GM12878 (cell line): ENCODE data around the gene H6PD. TPM values are rescaled to one million over a fixed set of nuclear protein-coding genes. Genes with fewer than 3 reads are reported as not detected.

Source experiments
- ATAC-seq: fragments of 200-7000 bp; cut with Tn5 transposase; 3 replicates; pipeline ENCODE4 v1.9.1; 2020; ENCODE audit warnings: mild to moderate bottlenecking, moderate library complexity
- BruUV-seq: library from RNA; stranded (reverse); fragments of 400-500 nt; replicated peaks from 2 replicates; lab custom pipeline; 2021; lab: Mats Ljungman, UMichigan
- CTCF ChIA-PET: fragments of 300-600 bp; sonication (Branson Sonifier 250); formaldehyde crosslinking; extraction: SDS; loops from one replicate; lab custom pipeline; 2021; ENCODE audit warnings: inconsistent platforms; lab: Yijun Ruan, JAX
- POLR2A ChIA-PET: fragments of 350-600 bp; formaldehyde crosslinking; extraction: SDS; loops from one replicate; lab custom pipeline; 2021; ENCODE audit warnings: inconsistent platforms; lab: Charles Lee
- RAD21 ChIA-PET: fragments of 300-600 bp; sonication (Branson Sonifier 250); formaldehyde crosslinking; loops from one replicate; lab custom pipeline; 2023; ENCODE audit warnings: antibody characterized with exemption; ENCODE audit not compliant: unreplicated experiment; lab: Charles Lee
- SMC1A ChIA-PET: fragments of 300-600 bp; sonication (Branson Sonifier 250); formaldehyde crosslinking; loops from one replicate; lab custom pipeline; 2023; ENCODE audit not compliant: unreplicated experiment, uncharacterized antibody; lab: Charles Lee
- DNase-seq: peaks from one replicate; pipeline ENCODE4 v3.0.0-alpha.2; 2011; ENCODE audit warnings: low read depth, low spot score
- FAIRE-seq: peaks from 3 replicates; lab custom pipeline; 2011; peaks lifted over from hg19 to GRCh38; lab: Jason Lieb, UNC
- H2AFZ ChIP-seq: 2 replicates; pipeline ENCODE4 v1.6.0; 2011; ENCODE audit warnings: low read depth, low read length, control low read depth; ENCODE audit not compliant: control insufficient read depth
- H3K27ac ChIP-seq: 2 replicates; pipeline ENCODE4 v1.5.1; 2011; ENCODE audit warnings: control low read depth; ENCODE audit not compliant: control insufficient read depth, insufficient read depth
- H3K27me3 ChIP-seq, 2 experiments: replicated peaks in 1 of 2; 2 replicates each; pipeline versions ENCODE4 v1.6.0 to v1.6.1; 2011; ENCODE audit warnings: low read length in 1 of 2; ENCODE audit not compliant: control insufficient read depth in 2 of 2, insufficient read depth in 2 of 2
- H3K36me3 ChIP-seq, 2 experiments: 2 replicates each; pipeline ENCODE4 v1.5.1; 2011; ENCODE audit warnings: low read length in 1 of 2; ENCODE audit not compliant: control insufficient read depth in 2 of 2, insufficient read depth in 2 of 2
- H3K4me1 ChIP-seq: 2 replicates; pipeline ENCODE4 v1.6.1; 2011; ENCODE audit warnings: mild to moderate bottlenecking, low read length, moderate library complexity, mixed read lengths; ENCODE audit not compliant: control insufficient read depth, insufficient read depth
- H3K4me2 ChIP-seq: 2 replicates; pipeline ENCODE4 v1.6.0; 2011; ENCODE audit warnings: control low read depth; ENCODE audit not compliant: control insufficient read depth, insufficient read depth
- H3K4me3 ChIP-seq: fragments of 200-600 bp; sonication (generic); 2 replicates; pipeline ENCODE4 v1.5.1; 2016
- H3K79me2 ChIP-seq: 2 replicates; pipeline ENCODE4 v1.6.0; 2011; ENCODE audit warnings: low read length; ENCODE audit not compliant: control insufficient read depth, insufficient read depth
- H3K9ac ChIP-seq: 2 replicates; pipeline ENCODE4 v1.8.0; 2011; ENCODE audit warnings: low read length, control low read depth, mixed read lengths; ENCODE audit not compliant: control insufficient read depth, insufficient read depth
- H3K9me3 ChIP-seq: replicated peaks from 3 replicates; pipeline ENCODE4 v1.5.1; 2011; ENCODE audit warnings: mild to moderate bottlenecking, low read length; ENCODE audit not compliant: control insufficient read depth, insufficient read depth
- H4K20me1 ChIP-seq: 2 replicates; pipeline ENCODE4 v1.6.0; 2011; ENCODE audit not compliant: control insufficient read depth, insufficient read depth
- BMI1 ChIP-seq: fragments of 450-650 bp; IDR thresholded peaks from 2 replicates; pipeline ENCODE4 v1.6.1; 2016; ENCODE audit warnings: mild to moderate bottlenecking, moderate library complexity, borderline replicate concordance
- CBFB ChIP-seq: IDR thresholded peaks from 2 replicates; pipeline ENCODE4 v1.6.1; 2016; ENCODE audit warnings: antibody characterized with exemption, low read depth
- DPF2 ChIP-seq: fragments of 450-650 bp; IDR thresholded peaks from 2 replicates; pipeline ENCODE4 v1.6.1; 2017; ENCODE audit warnings: mild to moderate bottlenecking
- EED ChIP-seq: sonication (generic); IDR thresholded peaks from 2 replicates; pipeline ENCODE4 v1.6.1; 2016; ENCODE audit warnings: antibody characterized with exemption, low read depth
- FOXK2 ChIP-seq: fragments of 450-650 bp; IDR thresholded peaks from 2 replicates; pipeline ENCODE4 v1.6.1; 2017; ENCODE audit warnings: mild to moderate bottlenecking, moderate library complexity
- HDAC2 ChIP-seq: fragments of 200-600 bp; sonication (generic); IDR thresholded peaks from 2 replicates; pipeline ENCODE4 v1.6.1; 2017
- IKZF2 ChIP-seq, 2 experiments: fragments of 450-650 bp; IDR thresholded peaks; 2 replicates each; pipeline ENCODE4 v1.6.1; 2017; ENCODE audit warnings: mild to moderate bottlenecking in 2 of 2, moderate library complexity in 2 of 2
- MEF2B ChIP-seq: fragments of 450-650 bp; IDR thresholded peaks from 2 replicates; pipeline ENCODE4 v1.6.1; 2018; ENCODE audit warnings: mild to moderate bottlenecking, moderate library complexity; ENCODE audit not compliant: partially characterized antibody, poor library complexity, severe bottlenecking
- PAX5 ChIP-seq: IDR thresholded peaks from 2 replicates; pipeline ENCODE4 v1.6.1; 2011; ENCODE audit warnings: low read depth, low read length, borderline replicate concordance
- POLR2AphosphoS5 ChIP-seq: IDR thresholded peaks from 2 replicates; pipeline ENCODE4 v1.6.1; 2011; ENCODE audit warnings: mild to moderate bottlenecking, low read length, inconsistent platforms
- RAD21 ChIP-seq: IDR thresholded peaks from 2 replicates; pipeline ENCODE4 v1.6.1; 2011; ENCODE audit warnings: mild to moderate bottlenecking, low read depth, low read length, moderate library complexity; ENCODE audit not compliant: insufficient read depth
- RELB ChIP-seq: fragments of 450-650 bp; IDR thresholded peaks from 2 replicates; pipeline ENCODE4 v1.6.1; 2017; ENCODE audit warnings: low read depth, mild to moderate bottlenecking, moderate library complexity
- RFX5 ChIP-seq: IDR thresholded peaks from 2 replicates; pipeline ENCODE4 v1.6.1; 2011; ENCODE audit warnings: low read depth, low read length, improper control_type of control experiment
- SMARCA5 ChIP-seq: fragments of 450-650 bp; IDR thresholded peaks from 2 replicates; pipeline ENCODE4 v1.6.1; 2017; ENCODE audit warnings: mild to moderate bottlenecking
- TAF1 ChIP-seq: IDR thresholded peaks from 2 replicates; pipeline ENCODE4 v1.6.1; 2011; ENCODE audit warnings: mild to moderate bottlenecking, low read depth, low read length, borderline replicate concordance
- WRNIP1 ChIP-seq: IDR thresholded peaks from 2 replicates; pipeline ENCODE4 v1.6.1; 2011; ENCODE audit warnings: low read depth, low read length, improper control_type of control experiment, borderline replicate concordance
- ZZZ3 ChIP-seq: IDR thresholded peaks from 2 replicates; pipeline ENCODE4 v1.6.1; 2011; ENCODE audit warnings: low read depth; ENCODE audit not compliant: control insufficient read depth, insufficient read length
- WGBS: methylation state at CpG from one replicate; pipeline ENCODE4 v1.1.6; 2016; ENCODE audit warnings: low lambda C conversion rate; ENCODE audit not compliant: insufficient replicate concordance, insufficient coverage; ENCODE audit errors: missing lambda C conversion rate; 5-methylcytosine and 5-hydroxymethylcytosine counted together
- in situ Hi-C: fragments of 300-500 bp; cut with MboI; formaldehyde crosslinking; loops from 9 replicates; pipeline ENCODE4 v1.14.3; 2018; ENCODE audit warnings: mixed read lengths
- intact Hi-C: fragments of 100-400 bp; cut with micrococcal nuclease; formaldehyde crosslinking; loops from one replicate; pipeline ENCODE4 v1.14.2; 2022; ENCODE audit not compliant: unreplicated experiment
- polyA plus RNA-seq, 11 experiments: library from polyadenylated mRNA; depleted of rRNA in 4 of 11; unstranded in 6 of 11; stranded (reverse) in 5 of 11; fragments of >200 nt; fragmentation: Nextera tagmentation in 4 of 11; fragmentation: Illumina TruSeq in 1 of 11; extraction: Ambion mirVana in 4 of 11; extraction: Trizol in 1 of 11; gene quantifications; 1 replicate in 1 of 11; 2 replicates in 10 of 11; pipeline versions ENCODE4 v1.2.1 to v1.2.3, GENCODE V29; 2011 to 2016; ENCODE audit warnings: inconsistent platforms in 2 of 11, missing spikeins in 2 of 11, low read depth in 1 of 11
- total RNA-seq, 4 experiments: library from RNA; depleted of rRNA in 3 of 4; stranded (reverse); fragments of >200 nt in 3 of 4; fragmentation: Illumina TruSeq in 1 of 4; extraction: Trizol in 1 of 4; gene quantifications; 2 replicates each; pipeline versions ENCODE4 v1.2.1 to v1.2.3, GENCODE V29; 2013 to 2021

Gene H6PD
- total and polyA plus RNA-seq, 10 of the 15 experiments (the other 5 are each of a cell fraction or from before 2014, with no cell fraction given) = 1.2 to 20.7 (median 7.7) TPM

GRCh38 chr1:9233942-9234222, 692 bp upstream of the H6PD start:
- H3K36me3 ChIP-seq = no peaks in the 10 kb centered on the region
- peaks cover 12% of the 10 kb centered on the region for H3K4me1 ChIP-seq
- H3K4me3 ChIP-seq = peak overlapping the region; percentile 49; the same call in 1 of the 2 replicates
- H2AFZ ChIP-seq = peak overlapping the region; percentile 93
- intact Hi-C loops = loop anchor here (2.0 kb wide), 1 partner anchor 33 kb away; no protein-coding TSS in a partner anchor
- no peaks in the 10 kb centered on the region for H4K20me1 ChIP-seq
- in situ Hi-C loops = no loop called here
- H3K9ac ChIP-seq = 0 out of 2 replicates have a peak overlapping the region, but pooled peaks have one; percentile 35
- ChIA-PET POLR2A (interaction anchor here (0.7 to 2.5 kb wide), 4 partner anchors 14 to 483 kb away, joined by 3 to 8 read pairs (median 4); no protein-coding TSS in a partner anchor), RAD21 (interaction anchor here (0.9 kb wide), 2 partner anchors 37 to 258 kb away, joined by 3 to 4 read pairs; no protein-coding TSS in a partner anchor), SMC1A (interaction anchor here (1.0 to 4.0 kb wide), 2 partner anchors 33 to 123 kb away, joined by 3 to 16 read pairs; no protein-coding TSS in a partner anchor), CTCF (interaction anchor here (0.6 to 2.6 kb wide), 17 partner anchors 9 to 341 kb away, joined by 3 to 8 read pairs (median 3); partner anchors contain the start of gene GPR157)
- H3K9me3 ChIP-seq = peaks cover 3% of the 10 kb centered on the region
- no peak for DNase-seq
- H3K4me2 ChIP-seq = peak overlapping the region; percentile 91
- BruUV-seq = TSS peak; percentile 88
- no peak for TF ChIP-seq FOXK2
- no peak overlapping the region; the same call in 1 of the 2 replicates for H3K27ac ChIP-seq
- FAIRE-seq = no peak
- H3K79me2 ChIP-seq = peaks cover 6% of the 10 kb centered on the region
- no peak for ATAC-seq
- no peaks in the 10 kb centered on the region for H3K27me3 ChIP-seq
- 39% methylated on average over 3 of the region's 3 CpGs for WGBS

- ATAC-seq (no peak), DNase-seq (no peak), FAIRE-seq (no peak)
- POLR2A ChIA-PET = interaction anchor here (0.6 to 2.5 kb wide), 4 partner anchors 33 to 109 kb away, joined by 4 to 8 read pairs (median 5); no protein-coding TSS in a partner anchor
- Histone ChIP-seq H3K4me1 (peaks cover 24% of the 10 kb centered on the region), H3K4me2 (peak overlapping the region; percentile 61), H3K4me3 (peak overlapping the region; percentile 98), H3K27me3 (no peaks in the 10 kb centered on the region), H2AFZ (peak overlapping the region; percentile 66), H3K36me3 (no peaks in the 10 kb centered on the region), H3K9me3 (peaks cover 3% of the 10 kb centered on the region), H3K9ac (peak overlapping the region; percentile 99), H4K20me1 (no peaks in the 10 kb centered on the region), H3K79me2 (peaks cover 6% of the 10 kb centered on the region), H3K27ac (peak overlapping the region; percentile 93)
- CTCF ChIA-PET = interaction anchor here (0.6 to 2.6 kb wide), 15 partner anchors 9 to 256 kb away, joined by 3 to 8 read pairs (median 4); partner anchors contain the start of gene GPR157
- intact Hi-C loops (loop anchor here (2.0 kb wide), 1 partner anchor 34 kb away; no protein-coding TSS in a partner anchor), in situ Hi-C loops (no loop called here)
- BruUV-seq = no TSS peak
- RAD21 ChIA-PET = interaction anchor here (0.9 to 1.5 kb wide), 3 partner anchors 13 to 38 kb away, joined by 3 to 4 read pairs (median 3); no protein-coding TSS in a partner anchor
- SMC1A ChIA-PET = interaction anchor here (0.7 to 4.0 kb wide), 5 partner anchors 10 to 154 kb away, joined by 3 to 16 read pairs (median 3); no protein-coding TSS in a partner anchor
- WGBS = 3% methylated on average over 20 of the region's 28 CpGs
- no peak for TF ChIP-seq ZZZ3
- no peak for TF ChIP-seq WRNIP1
- no peak for TF ChIP-seq PAX5
- TF ChIP-seq RFX5 = no peak
- TF ChIP-seq BMI1 = no peak
- peak; percentile 37; the same call in 1 of the 2 replicates for TF ChIP-seq RELB
- TF ChIP-seq IKZF2 (IDR thresholded peaks at IDR 0.05) = peak in 1 of 2 experiments; percentile 57; a peak in 3 of 4 replicates
- no peak for TF ChIP-seq POLR2AphosphoS5
- peak; percentile 31; the same call in 1 of the 2 replicates for TF ChIP-seq EED
- no peak for TF ChIP-seq RAD21
- peak; percentile 85 for TF ChIP-seq MEF2B
- TF ChIP-seq HDAC2 = no peak
- no peak for TF ChIP-seq CBFB
- TF ChIP-seq TAF1 = no peak
- TF ChIP-seq SMARCA5 = 0 out of 2 replicates have a peak, but pooled peaks have one; percentile 32
- TF ChIP-seq DPF2 = 0 out of 2 replicates have a peak, but pooled peaks have one; percentile 14
Measured at GRCh38 chr1:9235096-9235459, 504 bp downstream of the H6PD start.
